ENCODE measurements around the gene ALDH18A1.

DNA sequence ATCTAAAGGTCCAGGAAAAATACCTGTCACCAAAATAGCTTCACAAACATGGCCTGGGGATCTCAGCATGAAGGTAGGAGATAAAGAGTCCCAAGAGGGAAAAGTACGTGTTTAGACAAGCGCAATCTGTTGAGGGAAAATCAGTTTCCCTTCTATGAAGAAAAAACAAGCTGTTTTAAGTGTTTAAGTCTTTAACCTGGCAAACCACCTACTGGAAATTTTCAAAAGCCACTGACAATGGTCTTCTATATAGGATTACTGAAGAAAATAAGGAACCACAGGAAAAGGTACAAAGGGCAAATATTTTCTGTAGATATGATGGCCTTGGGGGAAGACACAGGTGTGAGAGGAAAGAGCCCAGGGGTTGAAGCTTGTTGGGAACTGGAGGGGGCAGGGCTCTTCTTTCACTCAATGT, 21.2 kb downstream of the ALDH18A1 start:
- TF ChIP-seq, protein P1, sequence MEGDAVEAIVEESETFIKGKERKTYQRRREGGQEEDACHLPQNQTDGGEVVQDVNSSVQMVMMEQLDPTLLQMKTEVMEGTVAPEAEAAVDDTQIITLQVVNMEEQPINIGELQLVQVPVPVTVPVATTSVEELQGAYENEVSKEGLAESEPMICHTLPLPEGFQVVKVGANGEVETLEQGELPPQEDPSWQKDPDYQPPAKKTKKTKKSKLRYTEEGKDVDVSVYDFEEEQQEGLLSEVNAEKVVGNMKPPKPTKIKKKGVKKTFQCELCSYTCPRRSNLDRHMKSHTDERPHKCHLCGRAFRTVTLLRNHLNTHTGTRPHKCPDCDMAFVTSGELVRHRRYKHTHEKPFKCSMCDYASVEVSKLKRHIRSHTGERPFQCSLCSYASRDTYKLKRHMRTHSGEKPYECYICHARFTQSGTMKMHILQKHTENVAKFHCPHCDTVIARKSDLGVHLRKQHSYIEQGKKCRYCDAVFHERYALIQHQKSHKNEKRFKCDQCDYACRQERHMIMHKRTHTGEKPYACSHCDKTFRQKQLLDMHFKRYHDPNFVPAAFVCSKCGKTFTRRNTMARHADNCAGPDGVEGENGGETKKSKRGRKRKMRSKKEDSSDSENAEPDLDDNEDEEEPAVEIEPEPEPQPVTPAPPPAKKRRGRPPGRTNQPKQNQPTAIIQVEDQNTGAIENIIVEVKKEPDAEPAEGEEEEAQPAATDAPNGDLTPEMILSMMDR (IDR thresholded peaks at IDR 0.05 in 8 of 11, conservative IDR thresholded peaks at IDR 0.05 in 3 of 11), result no peak
- TF ChIP-seq POLR2A (IDR thresholded peaks at IDR 0.05) (no peak), POLR2AphosphoS5 (IDR thresholded peaks at IDR 0.05) (no peak)
